Eye (tissue), 1 donor: ENCODE results near the gene DHX8.

Source experiments
- DNase-seq: peaks from one replicate; pipeline ENCODE4 v3.0.0-alpha.2; 2015

Gene DHX8

DNA sequence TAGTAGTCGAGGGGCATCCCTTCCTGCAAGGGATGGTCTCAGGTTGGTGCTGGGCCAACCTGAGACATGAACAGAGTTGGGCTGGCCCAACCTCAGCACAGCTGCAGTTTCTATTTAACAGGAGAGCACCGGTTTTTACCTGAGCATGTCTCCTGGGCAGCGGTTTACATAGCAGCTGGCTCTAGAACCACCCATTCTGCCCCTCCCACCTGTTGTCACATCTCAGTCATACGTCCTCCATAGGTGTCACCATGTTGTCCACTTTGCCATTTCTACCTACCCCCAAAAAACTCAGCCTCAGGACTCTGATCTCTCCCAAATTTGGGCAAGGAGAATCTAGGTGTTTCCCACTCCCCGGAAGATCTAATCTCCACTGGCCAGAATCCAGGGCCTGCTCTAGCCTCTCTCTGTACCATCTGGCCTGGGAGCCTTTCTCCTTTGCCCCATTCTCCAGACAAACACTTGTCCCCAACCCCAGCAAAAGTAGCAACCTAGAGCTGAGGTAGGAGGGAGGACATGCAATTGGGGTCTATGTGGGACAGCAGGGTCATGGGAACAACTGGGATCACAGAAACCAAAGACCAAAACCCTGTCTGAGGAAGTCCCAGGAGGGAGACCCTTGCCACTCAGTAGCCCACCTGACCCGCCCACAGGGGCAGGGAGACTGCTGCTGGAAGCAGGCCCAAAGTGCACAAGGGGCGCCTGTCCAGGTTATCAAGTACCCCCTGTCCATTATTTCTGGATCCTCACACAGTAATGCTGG lies 43.3 kb downstream of the DHX8 start:
- DNase-seq: no peak

DNA sequence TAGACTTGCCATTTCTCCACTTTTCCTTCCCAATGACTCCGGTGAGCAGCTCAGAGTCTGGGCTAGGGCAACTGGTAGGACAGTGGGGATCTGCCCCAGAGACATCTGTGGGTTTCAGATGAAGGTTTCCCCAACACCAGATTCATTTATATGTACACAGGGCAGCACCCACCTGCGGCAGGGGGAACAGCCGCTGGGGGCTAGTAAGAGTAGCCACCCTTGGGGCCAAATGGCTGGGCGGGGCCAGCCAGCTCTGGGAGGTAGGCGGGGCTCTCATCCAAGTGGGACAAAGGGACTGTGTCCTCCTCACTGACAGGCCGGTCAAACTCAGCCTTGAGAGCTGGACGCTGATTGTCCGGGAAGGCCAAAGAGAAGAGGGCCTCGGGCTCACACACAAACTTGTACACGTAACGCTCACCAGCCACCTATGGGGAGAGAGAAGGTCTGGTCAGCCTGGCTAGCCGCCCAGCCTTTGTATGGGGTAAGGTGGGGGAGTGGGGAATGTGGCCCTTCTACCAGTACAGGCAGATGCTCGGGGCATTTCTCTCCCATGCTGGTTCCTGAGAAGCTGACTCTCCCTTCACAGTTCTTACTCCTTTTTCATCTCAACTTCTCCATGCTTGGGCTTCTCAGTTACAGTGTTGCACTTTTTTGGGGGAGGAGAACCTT lies 44.7 kb downstream of the DHX8 start:
- DNase-seq: no peak

DNA sequence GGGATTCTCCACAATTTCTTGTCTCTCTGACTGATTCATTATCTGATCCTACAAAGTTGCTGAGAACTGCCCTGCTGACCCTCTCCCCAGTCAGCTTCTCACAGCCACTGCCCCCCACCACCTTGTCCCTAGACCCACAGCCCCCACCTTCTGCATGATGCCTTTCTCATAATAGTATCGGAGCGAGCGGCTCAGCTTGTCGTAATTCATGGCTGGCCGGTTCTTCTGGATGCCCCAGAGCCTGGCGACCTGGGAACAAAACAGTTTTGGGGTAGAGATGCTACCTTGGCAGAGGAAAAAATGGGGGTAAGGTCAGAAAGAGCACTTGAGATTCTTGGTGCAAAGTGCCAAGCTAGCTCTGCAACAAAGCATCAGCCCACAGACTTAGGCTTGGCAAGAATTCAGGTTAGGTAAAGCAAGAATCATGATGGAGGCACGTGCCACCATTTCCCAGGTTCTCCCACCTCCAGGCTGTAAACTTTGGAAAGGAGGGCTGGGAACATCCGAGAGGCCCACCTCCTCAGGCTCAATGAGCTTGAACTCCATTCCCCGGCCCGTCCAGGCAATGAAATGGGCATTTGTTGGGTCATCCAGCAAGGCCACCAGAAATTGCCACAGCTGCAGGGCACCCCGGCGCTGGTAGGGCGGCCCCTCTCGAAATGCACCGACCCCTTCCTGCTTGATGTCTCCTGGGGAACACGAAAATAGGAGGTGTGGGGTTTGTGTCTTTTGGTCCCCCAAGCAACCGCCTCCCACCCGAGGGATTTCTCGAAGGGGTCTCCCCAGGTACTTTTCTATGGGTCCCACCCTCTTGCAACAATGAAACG lies 45.4 kb downstream of the DHX8 start:
- DNase-seq: no peak

DNA sequence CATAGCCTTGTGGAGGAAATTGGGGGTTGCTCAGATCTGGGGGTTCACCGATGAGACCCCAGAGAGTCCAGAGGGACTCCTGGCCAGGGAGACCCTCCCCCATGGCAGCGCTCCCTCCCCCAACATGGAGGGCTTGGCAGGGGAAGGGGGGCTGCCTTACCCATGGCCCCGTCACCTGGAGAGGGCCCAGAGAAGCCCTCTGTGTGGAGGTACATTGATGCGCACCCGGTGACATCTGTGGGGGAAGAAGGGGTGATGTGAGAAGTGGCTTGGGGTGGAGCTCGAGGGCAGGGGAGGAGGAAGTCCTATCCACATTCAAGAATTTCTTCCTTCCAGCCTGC lies 46.1 kb downstream of the DHX8 start:
- no peak for DNase-seq

DNA sequence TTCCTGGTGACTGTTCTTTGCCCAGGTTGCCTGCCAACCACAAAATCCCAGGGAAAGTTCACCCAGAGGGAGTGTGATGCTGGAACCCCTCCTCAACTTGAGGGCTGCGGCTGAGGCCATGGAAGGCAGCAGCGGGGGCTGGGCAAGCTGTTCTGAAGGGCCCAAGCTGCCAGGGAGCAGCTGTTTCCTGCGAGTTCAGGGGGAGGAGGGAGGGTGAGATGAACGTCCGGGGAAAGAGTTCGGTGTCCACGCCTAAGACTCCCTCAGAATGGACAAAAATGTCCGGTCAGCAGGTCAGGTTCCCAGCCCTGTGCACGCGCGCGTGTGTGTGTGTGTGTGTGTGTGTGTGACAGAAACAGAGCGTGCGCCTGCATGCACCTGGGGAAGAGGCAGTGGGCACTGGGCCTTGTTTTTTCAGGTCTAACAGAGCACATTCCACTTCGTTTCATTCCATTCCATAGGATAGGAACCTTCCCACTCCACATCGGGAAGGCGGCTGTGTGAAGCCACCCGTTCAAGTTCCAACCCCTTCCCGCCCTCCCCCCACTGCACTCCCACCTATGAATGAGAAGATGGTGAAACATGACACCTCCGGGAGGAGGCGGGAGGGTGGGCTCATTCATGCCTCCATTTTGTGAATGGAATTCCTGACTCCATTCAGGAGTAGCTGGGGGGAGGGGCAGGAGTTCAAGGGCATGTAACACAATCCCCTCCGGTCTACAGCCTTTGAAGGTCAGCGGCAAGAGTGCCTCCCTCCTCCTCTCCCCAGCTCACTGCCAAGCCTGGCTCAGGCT lies 46.7 kb downstream of the DHX8 start:
- peak; percentile 98 for DNase-seq

DNA sequence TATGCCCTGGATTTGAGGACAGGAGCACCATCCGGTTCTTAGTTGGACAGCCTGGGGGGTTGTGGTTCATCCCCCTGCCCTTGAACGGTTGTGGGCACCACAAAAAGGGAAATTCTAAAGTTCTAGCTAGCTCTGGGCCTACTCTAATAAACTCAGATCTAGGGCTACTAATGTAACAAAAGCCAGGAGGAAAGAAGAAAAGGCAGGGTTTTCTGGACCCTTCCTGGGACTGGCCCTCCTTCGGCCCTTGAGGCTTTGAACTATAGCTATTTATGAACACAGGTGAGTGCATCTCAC lies 47.3 kb downstream of the DHX8 start:
- DNase-seq: no peak

DNA sequence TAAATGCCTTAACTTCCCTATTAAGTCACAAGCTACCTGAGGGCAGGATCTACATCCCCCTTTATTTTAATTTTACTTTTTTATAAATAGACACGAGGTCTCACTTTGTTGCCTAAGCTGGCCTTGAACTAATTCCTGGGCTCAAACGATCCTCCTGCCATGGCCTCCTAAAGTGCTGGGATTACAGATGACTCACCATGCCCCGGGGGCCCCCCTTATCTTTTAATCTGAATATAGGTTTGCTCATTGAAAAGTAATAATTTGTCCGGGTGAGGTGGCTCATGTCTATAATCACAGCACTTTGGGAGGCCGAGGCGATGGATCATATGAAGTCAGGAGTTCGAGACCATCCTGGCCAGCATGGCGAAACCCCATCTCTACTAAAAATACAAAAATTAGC lies 48.2 kb downstream of the DHX8 start:
- DNase-seq: no peak

DNA sequence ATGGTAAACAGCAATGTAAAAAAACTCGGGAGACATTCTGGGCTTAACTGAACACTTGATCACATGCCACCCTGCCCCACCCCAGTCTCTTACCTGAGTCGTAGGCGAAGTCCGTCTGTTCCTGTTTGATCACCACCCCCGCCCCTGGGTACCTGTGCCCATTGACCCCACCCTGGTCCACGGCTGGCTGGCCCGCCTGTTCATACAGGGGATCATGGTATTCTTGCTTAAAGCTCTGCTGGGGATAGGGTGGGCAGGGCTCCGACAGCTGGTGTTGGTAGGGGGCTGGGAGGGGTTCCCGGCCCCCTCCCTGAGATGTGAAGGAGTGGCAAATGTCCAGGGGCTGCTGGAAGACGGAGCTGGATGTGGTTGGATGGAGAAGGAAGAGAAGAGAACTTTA lies 48.8 kb downstream of the DHX8 start:
- DNase-seq: no peak

DNA sequence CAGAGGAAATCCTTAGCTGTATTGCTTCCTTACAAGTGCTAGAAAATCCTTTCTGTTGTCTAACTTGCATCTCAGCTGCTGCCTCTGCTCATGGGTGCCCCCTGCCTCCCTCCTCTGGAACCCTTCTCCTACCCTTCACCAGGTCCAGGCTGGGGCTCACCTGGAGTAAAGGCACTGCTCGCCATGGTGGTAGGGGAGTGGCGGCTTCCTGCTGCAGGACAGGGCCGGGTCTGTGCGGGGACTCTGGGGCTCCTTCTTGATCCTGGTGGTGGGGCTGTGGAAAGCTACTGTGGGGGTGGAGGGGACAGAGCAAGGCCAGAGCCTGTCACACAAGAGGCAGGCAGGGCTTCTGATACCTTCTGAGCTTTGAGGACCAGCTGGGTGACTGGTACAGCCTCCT lies 49.9 kb downstream of the DHX8 start:
- no peak for DNase-seq

DNA sequence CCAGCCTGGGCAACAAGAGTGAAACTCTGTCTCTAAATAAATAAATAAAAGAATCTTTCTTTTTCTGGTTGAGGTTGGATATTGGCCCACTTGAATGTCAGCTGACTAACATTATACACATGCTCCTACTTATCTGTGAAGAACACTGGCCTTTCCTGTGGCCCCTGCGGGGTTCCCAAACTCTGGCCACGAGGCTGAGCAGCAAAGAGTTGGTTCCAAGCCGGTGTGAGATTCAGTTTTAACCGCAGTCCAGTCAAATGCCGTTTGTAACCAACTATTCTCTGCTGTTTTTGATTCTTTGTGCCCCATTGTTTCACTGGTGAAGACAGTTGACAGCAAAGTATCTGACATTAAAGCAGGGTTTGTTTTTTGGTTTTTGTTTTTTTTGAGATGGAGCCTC lies 51.1 kb downstream of the DHX8 start:
- no peak for DNase-seq

DNA sequence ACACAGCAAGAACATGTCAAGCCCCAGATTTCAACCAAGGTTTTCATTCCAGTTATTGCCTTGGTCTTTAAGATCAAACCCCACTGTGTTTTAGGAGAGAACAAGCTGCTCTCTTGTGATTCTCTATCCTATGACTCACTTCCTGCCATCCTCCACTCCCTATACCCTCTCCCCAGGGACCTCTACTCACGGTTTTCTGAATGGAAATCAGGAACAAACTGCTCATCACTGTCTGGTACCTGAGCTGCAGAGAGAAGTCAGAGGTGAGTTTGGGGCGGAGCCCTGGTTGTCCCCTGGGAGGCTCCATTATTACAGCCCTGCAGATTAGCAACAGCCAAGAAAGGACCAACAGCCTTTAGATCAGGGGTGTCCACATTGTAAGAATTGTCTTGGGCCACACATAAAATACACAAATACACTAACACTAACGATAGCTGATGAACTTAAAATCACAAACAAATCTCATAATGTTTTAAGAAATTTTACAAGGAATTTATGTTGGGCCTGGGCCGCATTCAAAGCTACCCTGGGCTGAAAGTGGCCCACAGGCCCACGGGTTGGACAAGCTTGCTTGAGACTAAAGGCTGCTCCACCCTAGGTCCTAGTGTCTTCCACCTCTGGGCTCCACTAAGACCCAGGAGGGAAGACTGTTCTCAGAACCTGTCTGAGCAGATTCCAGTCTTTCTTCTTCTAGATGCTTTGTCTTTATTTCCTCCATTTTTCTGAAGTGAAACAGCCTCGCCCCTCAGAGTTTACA lies 52.6 kb downstream of the DHX8 start:
- no peak for DNase-seq

DNA sequence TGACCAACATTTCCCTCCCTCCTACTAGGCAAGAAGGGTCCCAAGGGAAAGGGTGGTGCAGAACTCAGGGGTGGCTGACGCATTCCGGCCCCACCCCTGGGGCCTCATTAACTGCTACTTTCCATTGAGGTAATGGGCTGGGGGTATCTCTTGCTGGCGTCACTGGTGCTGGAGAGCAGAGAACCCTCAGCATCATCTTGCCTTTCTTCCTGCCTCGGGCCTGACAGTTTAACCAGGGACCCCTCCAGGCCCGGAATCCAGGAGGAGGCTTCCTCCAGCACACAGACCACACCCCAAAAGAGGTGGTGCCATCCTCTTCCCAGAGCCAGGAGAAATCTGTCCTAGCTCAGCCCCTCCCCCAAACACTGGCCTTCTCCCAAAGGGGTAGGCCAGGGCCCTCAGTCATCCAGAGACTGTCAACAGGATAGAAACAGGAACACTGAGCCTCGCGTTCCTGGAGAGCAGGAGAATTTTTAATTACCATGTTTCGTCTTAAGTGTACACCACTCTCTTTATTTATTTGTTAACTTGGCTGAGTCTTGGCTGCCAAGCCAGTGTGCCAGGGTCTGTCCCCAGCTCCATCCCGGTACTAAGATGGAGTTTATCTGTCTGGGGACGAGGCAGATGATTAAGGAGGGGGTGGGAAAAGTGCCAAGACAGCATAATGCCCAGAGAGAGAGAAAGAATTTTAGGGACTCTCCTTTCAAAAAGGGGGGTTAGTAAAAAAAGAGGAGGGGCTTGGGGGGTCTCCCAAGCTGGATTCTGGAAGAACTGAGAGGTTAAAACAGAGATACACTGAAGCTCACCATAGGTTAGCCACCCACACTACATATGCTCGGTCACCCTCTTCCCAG lies 57.3 kb downstream of the DHX8 start:
- no peak for DNase-seq

DNA sequence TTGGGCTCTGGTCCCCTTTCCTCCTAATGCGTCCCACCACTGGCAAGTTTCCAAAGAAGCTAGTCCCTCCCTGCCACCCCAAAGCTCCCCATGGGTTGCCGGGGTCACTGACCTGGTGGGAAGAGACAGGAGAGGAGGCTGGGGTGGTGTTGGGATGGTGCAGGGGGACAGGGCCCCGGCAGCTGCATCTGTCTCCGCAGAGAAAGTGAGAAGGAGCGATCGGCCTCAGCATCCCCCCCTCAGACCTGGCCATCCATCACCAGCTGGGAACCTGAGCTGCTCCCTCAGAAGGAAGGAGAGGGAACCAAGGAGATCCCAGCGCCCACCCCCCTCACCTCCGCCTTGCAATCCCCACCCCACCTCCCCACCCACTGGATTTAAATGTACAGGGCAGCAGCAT lies 59.1 kb downstream of the DHX8 start:
- DNase-seq: no peak

DNA sequence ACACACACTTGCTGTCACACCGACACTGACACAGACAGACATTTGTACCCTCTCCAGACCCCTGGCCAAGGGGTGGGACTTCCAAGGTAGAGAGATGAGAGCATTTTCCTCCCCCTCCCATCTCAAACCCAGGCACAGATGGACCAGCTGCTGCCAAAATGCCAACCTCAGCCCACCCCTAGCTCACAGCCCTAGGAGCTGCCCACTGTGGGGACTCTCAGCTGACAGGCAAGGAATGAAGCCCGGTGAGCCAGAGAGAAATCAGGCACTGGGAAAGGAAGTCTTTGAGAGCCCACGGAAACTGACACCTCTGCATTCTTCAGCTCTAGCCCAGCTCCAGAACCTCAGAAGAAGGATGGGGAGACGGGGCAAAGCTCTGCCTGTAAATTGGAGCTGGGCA lies 59.5 kb downstream of the DHX8 start:
- DNase-seq: no peak

DNA sequence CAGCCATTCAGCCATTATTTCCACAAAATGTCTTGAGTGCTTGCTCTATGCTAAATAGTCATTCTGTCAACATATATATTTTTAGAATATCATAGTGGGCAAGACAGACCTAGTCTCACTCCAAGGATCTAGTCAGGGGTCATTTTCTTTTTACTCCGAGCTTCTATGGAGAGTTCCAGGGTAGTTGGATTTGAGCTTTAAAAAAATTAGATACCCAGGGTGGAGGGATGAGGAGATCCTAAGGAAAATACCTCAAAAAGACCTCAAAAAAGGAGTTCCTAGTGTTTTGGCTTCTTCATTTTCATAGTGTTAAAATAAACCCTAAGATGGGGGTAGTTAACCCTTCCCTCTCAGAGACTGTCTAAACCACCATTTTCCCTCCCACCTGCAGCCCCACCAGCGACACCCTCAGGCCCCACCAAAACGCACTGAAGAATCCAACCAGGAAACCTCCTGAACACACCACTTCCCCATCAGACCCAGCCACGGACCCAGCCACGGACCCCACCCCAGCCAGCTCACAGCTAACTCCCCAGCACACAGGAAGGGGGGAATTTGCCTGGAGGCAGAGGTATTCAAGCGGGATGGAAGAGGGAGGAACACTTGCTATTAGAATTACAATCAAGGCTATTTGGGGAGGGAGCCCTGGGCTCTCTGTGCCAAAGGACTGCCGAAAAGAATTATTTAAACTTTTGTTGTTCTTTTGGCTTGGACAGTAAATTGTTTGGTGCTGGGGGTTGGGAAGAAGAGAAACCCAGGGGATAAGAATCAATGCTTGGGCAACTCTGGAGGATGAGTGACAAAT lies 60.2 kb downstream of the DHX8 start:
- DNase-seq: no peak

DNA sequence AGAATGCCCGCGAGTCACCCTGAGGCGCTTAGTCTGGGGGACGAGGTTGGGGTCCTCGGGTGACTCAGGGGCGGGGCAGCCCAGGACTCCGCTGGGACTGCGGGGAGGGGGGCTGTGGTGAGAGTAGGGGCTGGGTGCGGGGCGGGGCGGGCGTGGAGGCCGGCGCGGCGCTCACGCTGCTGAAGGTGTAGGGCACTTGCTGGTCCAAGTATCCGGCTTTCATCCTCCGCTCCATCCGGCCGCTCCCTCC lies 61.5 kb downstream of the DHX8 start:
- DNase-seq: peak; percentile 54

DNA sequence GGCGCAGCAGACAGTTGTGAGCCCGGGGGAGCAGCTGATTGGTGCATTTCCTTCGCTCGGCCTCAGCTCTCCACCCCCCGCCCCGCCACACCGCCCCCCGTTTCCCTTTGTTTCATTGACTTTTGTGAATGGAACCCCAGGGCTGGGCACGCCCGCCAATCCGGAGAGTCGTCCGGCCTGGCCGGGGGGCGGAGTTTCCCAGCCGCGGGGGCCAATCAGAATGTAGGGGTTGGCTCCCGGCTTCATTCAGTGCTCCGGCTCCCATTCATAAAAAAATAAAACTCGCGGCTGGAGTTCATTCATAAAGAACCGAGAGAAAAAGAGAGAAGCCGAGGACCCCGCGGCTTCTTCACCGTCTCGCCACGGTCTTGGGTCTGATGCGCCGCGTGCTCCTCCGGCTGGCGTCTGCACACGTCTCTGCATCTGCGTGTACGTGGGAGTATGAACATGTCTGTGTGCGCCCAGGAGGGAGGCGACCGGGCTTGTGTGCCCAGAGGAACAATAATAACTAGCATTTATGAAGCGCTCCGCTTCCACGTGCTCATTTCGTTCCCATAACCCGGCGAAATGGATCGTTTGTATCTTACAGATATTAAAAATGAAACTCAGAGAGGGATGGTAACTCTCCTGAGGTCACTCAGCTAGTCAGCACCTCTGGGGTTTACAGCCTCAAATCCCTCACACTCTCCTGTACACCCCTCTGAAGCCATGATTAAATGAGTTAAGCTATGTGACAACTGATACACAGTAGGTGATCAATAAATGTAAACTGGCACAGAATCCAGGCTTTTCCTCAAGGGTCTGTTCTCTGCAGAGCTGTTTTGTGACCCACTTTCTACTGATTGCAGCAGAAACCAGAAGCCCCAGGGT lies 62.8 kb downstream of the DHX8 start, which contains the start of gene ETV4:
ETV4 (minus strand) TSS at position 22 of the 870 bp plus-strand sequence. CDS start 723 bp downstream, outside the sequence.
- DNase-seq: peak; percentile 97

DNA sequence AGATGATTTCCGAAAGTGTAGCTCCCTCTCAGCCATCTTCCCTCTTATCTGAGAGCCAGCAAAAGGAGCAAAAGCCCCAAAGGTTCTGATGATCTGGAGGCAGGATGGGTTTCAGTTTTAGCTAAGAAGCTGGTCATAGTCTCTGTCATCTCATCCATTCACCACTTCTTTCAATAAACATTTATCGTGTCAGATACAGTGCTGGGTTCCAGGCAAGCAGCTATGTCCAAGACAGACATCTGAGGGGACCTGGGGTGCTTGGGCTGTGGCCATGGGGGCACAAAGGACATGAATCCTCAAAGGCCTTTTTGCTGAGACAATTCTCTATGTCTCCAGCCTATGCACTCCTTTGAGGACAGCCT lies 63.4 kb downstream of the DHX8 start:
- no peak for DNase-seq

DNA sequence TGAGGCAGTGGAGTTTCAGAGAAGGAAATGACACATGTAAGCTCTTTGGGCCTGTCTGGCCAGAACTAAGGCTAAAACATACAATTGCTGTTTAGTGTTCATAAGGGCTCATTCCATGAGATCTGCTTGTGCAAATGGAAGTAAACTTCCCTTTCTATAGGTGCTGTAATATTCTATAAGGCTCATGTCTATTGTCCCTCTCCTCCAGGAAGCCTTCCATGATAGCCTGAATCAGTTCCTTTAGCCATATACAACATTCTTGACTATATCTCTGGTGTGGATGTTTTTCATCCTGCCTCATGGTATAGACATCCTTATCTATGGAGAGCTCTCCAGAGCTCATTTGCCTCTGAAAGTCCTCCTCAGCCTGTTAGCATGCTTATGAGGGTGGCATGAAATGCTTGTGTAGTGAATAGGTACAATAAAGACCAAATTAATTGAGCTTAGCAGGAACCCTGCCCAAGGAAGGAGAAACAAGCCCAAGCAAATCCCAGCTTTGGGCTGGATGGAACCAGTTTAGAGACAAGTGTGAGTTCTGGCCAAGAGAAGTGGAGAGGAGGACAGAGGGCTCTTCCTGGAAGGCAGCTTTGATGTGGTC lies 64.0 kb downstream of the DHX8 start:
- DNase-seq: no peak
